Erythroblast (primary cell): Measurements from ENCODE around the gene GNB5.

Experiments used
- GATA1 ChIP-seq: IDR thresholded peaks from 2 replicates; pipeline ENCODE4 v1.6.1; 2011; ENCODE audit warnings: low read depth, mild to moderate bottlenecking, control low read depth, low read length, moderate library complexity
- POLR2A ChIP-seq: IDR thresholded peaks from 2 replicates; pipeline ENCODE4 v1.6.1; 2011; ENCODE audit warnings: mild to moderate bottlenecking, low read length

GRCh38 chr15:52086011-52086786 lies 105.0 kb downstream of the GNB5 start:
- TF ChIP-seq POLR2A (no peak), GATA1 (no peak)
